ENCODE measurements around the gene EFCAB6.

DNA sequence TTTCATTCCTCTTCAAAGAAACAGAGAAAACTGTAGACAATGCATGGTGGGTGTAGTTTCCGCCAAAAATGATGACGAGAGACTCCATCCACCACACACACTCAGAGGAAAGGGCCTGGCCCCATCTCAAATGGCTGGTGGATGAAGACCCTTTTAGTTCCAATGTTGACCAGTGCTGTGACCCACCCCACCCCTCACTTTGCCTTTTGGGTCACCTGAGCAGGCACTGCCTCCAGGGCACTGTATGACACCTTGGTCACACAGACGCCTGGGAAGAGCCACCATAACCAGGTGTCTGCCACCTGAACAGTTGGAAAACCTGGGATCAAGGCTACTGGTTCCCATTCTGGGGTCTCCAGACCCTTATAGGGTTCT, 279.0 kb downstream of the EFCAB6 start:
- no peak for TF ChIP-seq TCF7 (IDR thresholded peaks at IDR 0.05; ENCODE audit: low read depth)
- TF ChIP-seq HCFC1 (IDR thresholded peaks at IDR 0.05; ENCODE audit: low read depth, low read length) = no peak
- TF ChIP-seq SP1 (IDR thresholded peaks at IDR 0.05) = no peak
- TF ChIP-seq SP1 (CRISPR knock-in tag; IDR thresholded peaks at IDR 0.05) = no peak
- TF ChIP-seq, protein P1, sequence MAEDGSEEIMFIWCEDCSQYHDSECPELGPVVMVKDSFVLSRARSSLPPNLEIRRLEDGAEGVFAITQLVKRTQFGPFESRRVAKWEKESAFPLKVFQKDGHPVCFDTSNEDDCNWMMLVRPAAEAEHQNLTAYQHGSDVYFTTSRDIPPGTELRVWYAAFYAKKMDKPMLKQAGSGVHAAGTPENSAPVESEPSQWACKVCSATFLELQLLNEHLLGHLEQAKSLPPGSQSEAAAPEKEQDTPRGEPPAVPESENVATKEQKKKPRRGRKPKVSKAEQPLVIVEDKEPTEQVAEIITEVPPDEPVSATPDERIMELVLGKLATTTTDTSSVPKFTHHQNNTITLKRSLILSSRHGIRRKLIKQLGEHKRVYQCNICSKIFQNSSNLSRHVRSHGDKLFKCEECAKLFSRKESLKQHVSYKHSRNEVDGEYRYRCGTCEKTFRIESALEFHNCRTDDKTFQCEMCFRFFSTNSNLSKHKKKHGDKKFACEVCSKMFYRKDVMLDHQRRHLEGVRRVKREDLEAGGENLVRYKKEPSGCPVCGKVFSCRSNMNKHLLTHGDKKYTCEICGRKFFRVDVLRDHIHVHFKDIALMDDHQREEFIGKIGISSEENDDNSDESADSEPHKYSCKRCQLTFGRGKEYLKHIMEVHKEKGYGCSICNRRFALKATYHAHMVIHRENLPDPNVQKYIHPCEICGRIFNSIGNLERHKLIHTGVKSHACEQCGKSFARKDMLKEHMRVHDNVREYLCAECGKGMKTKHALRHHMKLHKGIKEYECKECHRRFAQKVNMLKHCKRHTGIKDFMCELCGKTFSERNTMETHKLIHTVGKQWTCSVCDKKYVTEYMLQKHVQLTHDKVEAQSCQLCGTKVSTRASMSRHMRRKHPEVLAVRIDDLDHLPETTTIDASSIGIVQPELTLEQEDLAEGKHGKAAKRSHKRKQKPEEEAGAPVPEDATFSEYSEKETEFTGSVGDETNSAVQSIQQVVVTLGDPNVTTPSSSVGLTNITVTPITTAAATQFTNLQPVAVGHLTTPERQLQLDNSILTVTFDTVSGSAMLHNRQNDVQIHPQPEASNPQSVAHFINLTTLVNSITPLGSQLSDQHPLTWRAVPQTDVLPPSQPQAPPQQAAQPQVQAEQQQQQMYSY (CRISPR knock-in tag; IDR thresholded peaks at IDR 0.05) = no peak
- TF ChIP-seq MZF1 (CRISPR knock-in tag; IDR thresholded peaks at IDR 0.05; ENCODE audit: borderline replicate concordance) = no peak

All from HepG2 (cell line).